HCT116 (cell line): ENCODE results near the gene CCDC177. TPM values are rescaled to one million over a fixed set of nuclear protein-coding genes. Genes with fewer than 3 reads are reported as not detected.

Experiments used
- ATAC-seq: fragments of 200-7000 bp; cut with Tn5 transposase; 2 replicates; pipeline ENCODE4 v1.9.1; 2020; ENCODE audit warnings: mild to moderate bottlenecking, moderate library complexity
- BruUV-seq: library from RNA; stranded (reverse); fragments of 400-500 nt; replicated peaks from 2 replicates; lab custom pipeline; 2021; lab: Mats Ljungman, UMichigan
- CTCF ChIA-PET: fragments of 300-600 bp; sonication (Branson Sonifier 250); formaldehyde crosslinking; loops from one replicate; lab custom pipeline; 2021; ENCODE audit warnings: antibody characterized with exemption; lab: Charles Lee
- POLR2A ChIA-PET: fragments of 300-600, 350-600 bp; sonication (Branson Sonifier 250); formaldehyde crosslinking; loops from one replicate; lab custom pipeline; 2021; ENCODE audit warnings: antibody characterized with exemption; lab: Charles Lee
- RAD21 ChIA-PET, 2 experiments: fragments of 300-600 bp; sonication (Branson Sonifier 250); formaldehyde crosslinking; loops; one replicate each; lab custom pipeline; 2023; ENCODE audit warnings: low total read pairs in 2 of 2; ENCODE audit not compliant: uncharacterized antibody in 2 of 2, unreplicated experiment in 2 of 2, low non-redundant PET in 1 of 2; lab: Charles Lee
- DNase-seq: peaks from one replicate; pipeline ENCODE4 v3.0.0-alpha.2; 2010; ENCODE audit warnings: low read depth, low spot score
- H2AFZ ChIP-seq: fragments of 200-600 bp; shearing (Covaris generic), sonication (generic); 2 replicates; pipeline ENCODE4 v1.6.1; 2017; ENCODE audit warnings: low read depth, mixed run types, mixed read lengths, antibody characterized with exemption, low read length; ENCODE audit not compliant: poor library complexity, severe bottlenecking
- H3K27ac ChIP-seq: 2 replicates; pipeline ENCODE4 v1.5.1; 2012; ENCODE audit warnings: low read depth, low read length
- H3K27me3 ChIP-seq: fragments of 200-600 bp; sonication (generic); 2 replicates; pipeline ENCODE4 v1.6.1; 2016; ENCODE audit warnings: mixed run types, low read length, mixed read lengths; ENCODE audit not compliant: insufficient read depth
- H3K36me3 ChIP-seq, 2 experiments: fragments of 200-500 bp in 1 of 2; fragments of 200-600 bp in 1 of 2; sonication (Bioruptor generic) in 1 of 2; sonication (generic) in 1 of 2; 2 replicates each; pipeline versions ENCODE4 v1.5.1 to v1.6.1; 2014 to 2016; ENCODE audit warnings: low read length in 2 of 2, inconsistent platforms in 1 of 2, mixed read lengths in 1 of 2, mixed run types in 1 of 2; ENCODE audit not compliant: insufficient read depth in 2 of 2, control insufficient read depth in 1 of 2
- H3K4me1 ChIP-seq, 2 experiments: fragments of 200-600 bp in 1 of 2; sonication (generic) in 1 of 2; 2 replicates each; pipeline versions ENCODE4 v1.5.1 to v1.6.1; 2012 to 2017; ENCODE audit warnings: low read length in 2 of 2, inconsistent platforms in 1 of 2, mild to moderate bottlenecking in 1 of 2, mixed read lengths in 1 of 2, mixed run types in 1 of 2, moderate library complexity in 1 of 2; ENCODE audit not compliant: insufficient read depth in 2 of 2, control insufficient read depth in 1 of 2
- H3K4me2 ChIP-seq: fragments of 200-600 bp; sonication (generic); 2 replicates; pipeline ENCODE4 v1.6.1; 2017; ENCODE audit warnings: mixed run types, low read length, mixed read lengths
- H3K4me3 ChIP-seq, 2 experiments: fragments of 200-600 bp in 1 of 2; sonication (generic) in 1 of 2; replicated peaks in 1 of 2; 2 replicates each; pipeline ENCODE4 v1.5.1; 2011 to 2016; ENCODE audit warnings: low read length in 2 of 2, control low read depth in 1 of 2, low read depth in 1 of 2, mild to moderate bottlenecking in 1 of 2, mixed read lengths in 1 of 2, mixed run types in 1 of 2
- H3K79me2 ChIP-seq: fragments of 200-600 bp; sonication (generic); 2 replicates; pipeline ENCODE4 v1.6.1; 2017; ENCODE audit warnings: mild to moderate bottlenecking, mixed run types, low read length, moderate library complexity, mixed read lengths; ENCODE audit not compliant: insufficient read depth
- H3K9ac ChIP-seq: fragments of 200-600 bp; sonication (generic); 2 replicates; pipeline ENCODE4 v1.6.1; 2016; ENCODE audit warnings: low read length, mixed read lengths
- H3K9me2 ChIP-seq: fragments of 200-600 bp; sonication (generic), shearing (Covaris generic); 2 replicates; pipeline ENCODE4 v1.6.1; 2017; ENCODE audit warnings: mixed run types, mild to moderate bottlenecking, moderate library complexity; ENCODE audit not compliant: insufficient read depth
- H3K9me3 ChIP-seq, 2 experiments: fragments of 200-500 bp in 1 of 2; fragments of 200-600 bp in 1 of 2; sonication (Bioruptor generic) in 1 of 2; sonication (generic) in 1 of 2; 2 replicates each; pipeline ENCODE4 v1.6.1; 2014 to 2017; ENCODE audit warnings: low read length in 2 of 2, mixed read lengths in 2 of 2, inconsistent platforms in 1 of 2, low read depth in 1 of 2, mild to moderate bottlenecking in 1 of 2, mixed run types in 1 of 2, moderate library complexity in 1 of 2; ENCODE audit not compliant: control insufficient read depth in 1 of 2, insufficient read depth in 1 of 2
- H4K20me1 ChIP-seq: fragments of 200-600 bp; sonication (generic), shearing (Covaris generic); 2 replicates; pipeline ENCODE4 v1.6.1; 2017; ENCODE audit warnings: mixed run types, mild to moderate bottlenecking, moderate library complexity; ENCODE audit not compliant: insufficient read depth
- EGR1 ChIP-seq: IDR thresholded peaks from 2 replicates; pipeline ENCODE4 v1.6.1; 2012; ENCODE audit warnings: low read depth
- ELF1 ChIP-seq: IDR thresholded peaks from 2 replicates; pipeline ENCODE4 v1.6.1; 2012; ENCODE audit warnings: low read depth, borderline replicate concordance
- EZH2phosphoT487 ChIP-seq: fragments of 200-600 bp; IDR thresholded peaks from 2 replicates; pipeline ENCODE4 v1.6.1; 2018; ENCODE audit warnings: antibody characterized with exemption, borderline replicate concordance
- FOSL1 ChIP-seq: IDR thresholded peaks from 2 replicates; pipeline ENCODE4 v1.6.1; 2012; ENCODE audit warnings: low read depth
- JUND ChIP-seq: IDR thresholded peaks from 2 replicates; pipeline ENCODE4 v1.6.1; 2012
- POLR2AphosphoS5 ChIP-seq: IDR thresholded peaks from 2 replicates; pipeline ENCODE4 v1.6.1; 2011; ENCODE audit warnings: mild to moderate bottlenecking, low read depth, low read length, moderate library complexity
- RAD21 ChIP-seq: IDR thresholded peaks from 2 replicates; pipeline ENCODE4 v1.6.1; 2012; ENCODE audit warnings: low read depth, mild to moderate bottlenecking
- SP1 ChIP-seq: IDR thresholded peaks from 2 replicates; pipeline ENCODE4 v1.6.1; 2012; ENCODE audit warnings: low read depth
- SRF ChIP-seq: IDR thresholded peaks from 2 replicates; pipeline ENCODE4 v1.6.1; 2012; ENCODE audit warnings: low read depth
- TCF7L2 ChIP-seq: IDR thresholded peaks from 2 replicates; pipeline ENCODE4 v1.7.0; 2011; ENCODE audit warnings: borderline replicate concordance, inconsistent platforms; ENCODE audit not compliant: insufficient read depth, insufficient read length; ENCODE audit errors: extremely low read depth
- ZFX ChIP-seq: fragments of 450-650 bp; IDR thresholded peaks from 2 replicates; pipeline ENCODE4 v1.6.1; 2017
- ZNF274 ChIP-seq: fragments of 200-500 bp; sonication (Bioruptor generic); IDR thresholded peaks from 2 replicates; pipeline ENCODE4 v1.6.1; 2014; ENCODE audit warnings: mild to moderate bottlenecking, low read depth, low read length, inconsistent platforms
- intact Hi-C: fragments of 100-400 bp; cut with micrococcal nuclease; formaldehyde crosslinking; loops from 2 replicates; pipeline ENCODE4 v1.10.0; 2022
- total RNA-seq: library from RNA; stranded (reverse); gene quantifications from one replicate; pipeline ENCODE4 v1.2.1, GENCODE V29; 2021; ENCODE audit not compliant: unreplicated experiment
- TF ChIP-seq, protein P1 (sequence below): IDR thresholded peaks from 2 replicates; pipeline ENCODE4 v1.6.1; 2012
- TF ChIP-seq, protein P2 (sequence below): IDR thresholded peaks from 2 replicates; pipeline ENCODE4 v1.6.1; 2012
- TF ChIP-seq, protein P3 (sequence below): IDR thresholded peaks from 2 replicates; pipeline ENCODE4 v1.6.1; 2011; ENCODE audit warnings: mild to moderate bottlenecking, low read length, moderate library complexity; ENCODE audit not compliant: insufficient replicate concordance; ENCODE audit errors: extremely low read depth

CCDC177 gene
- total RNA-seq, 1 experiment from 2014 or later = not detected

DNA sequence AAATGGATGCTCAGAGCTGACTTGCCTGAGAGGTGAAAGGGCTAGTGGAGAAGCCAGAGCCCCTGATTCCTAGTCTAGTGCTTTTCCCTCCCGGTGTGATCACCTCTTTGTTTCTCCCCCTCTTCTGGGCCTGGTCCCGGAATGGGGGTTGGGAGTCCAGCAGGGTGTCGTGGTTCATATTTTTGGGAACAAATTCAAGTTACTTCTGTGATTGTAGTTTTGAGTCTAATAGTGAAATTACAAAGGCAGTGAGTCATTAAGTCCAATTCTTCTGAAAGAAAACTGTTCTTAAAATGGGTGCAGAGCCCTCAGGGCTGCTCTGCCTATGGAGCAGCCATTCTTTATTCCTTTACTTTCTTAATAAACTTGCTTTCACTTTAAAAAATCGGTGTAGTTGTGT lies 44.3 kb upstream of the CCDC177 start:
- Histone ChIP-seq H3K79me2 (no peaks in the 10 kb centered on the region), H3K9me3 (no peaks in the 10 kb centered on the region), H4K20me1 (no peaks in the 10 kb centered on the region), H3K36me3 (no peaks in the 10 kb centered on the region), H3K27ac (no peak overlapping the region), H2AFZ (no peak overlapping the region), H3K9me2 (no peaks in the 10 kb centered on the region), H3K9ac (no peak overlapping the region), H3K4me2 (no peak overlapping the region), H3K4me1 (no peaks in the 10 kb centered on the region), H3K4me3 (no peak overlapping the region), H3K27me3 (no peaks in the 10 kb centered on the region)
- no TSS peak for BruUV-seq
- no peak for DNase-seq
- no peak for TF ChIP-seq RAD21
- no peak for TF ChIP-seq POLR2AphosphoS5
- TF ChIP-seq, protein P1, sequence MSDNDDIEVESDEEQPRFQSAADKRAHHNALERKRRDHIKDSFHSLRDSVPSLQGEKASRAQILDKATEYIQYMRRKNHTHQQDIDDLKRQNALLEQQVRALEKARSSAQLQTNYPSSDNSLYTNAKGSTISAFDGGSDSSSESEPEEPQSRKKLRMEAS = no peak
- no peak for TF ChIP-seq SP1
- TF ChIP-seq, protein P2, sequence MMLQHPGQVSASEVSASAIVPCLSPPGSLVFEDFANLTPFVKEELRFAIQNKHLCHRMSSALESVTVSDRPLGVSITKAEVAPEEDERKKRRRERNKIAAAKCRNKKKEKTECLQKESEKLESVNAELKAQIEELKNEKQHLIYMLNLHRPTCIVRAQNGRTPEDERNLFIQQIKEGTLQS = no peak
- no peak for TF ChIP-seq EGR1
- TF ChIP-seq FOSL1 = no peak
- TF ChIP-seq JUND = no peak
- no peak for TF ChIP-seq ZFX
- POLR2A ChIA-PET = no interaction called here
- intact Hi-C loops = no loop called here
- CTCF ChIA-PET = no interaction called here
- RAD21 ChIA-PET = no interaction called here
- ATAC-seq = no peak

DNA sequence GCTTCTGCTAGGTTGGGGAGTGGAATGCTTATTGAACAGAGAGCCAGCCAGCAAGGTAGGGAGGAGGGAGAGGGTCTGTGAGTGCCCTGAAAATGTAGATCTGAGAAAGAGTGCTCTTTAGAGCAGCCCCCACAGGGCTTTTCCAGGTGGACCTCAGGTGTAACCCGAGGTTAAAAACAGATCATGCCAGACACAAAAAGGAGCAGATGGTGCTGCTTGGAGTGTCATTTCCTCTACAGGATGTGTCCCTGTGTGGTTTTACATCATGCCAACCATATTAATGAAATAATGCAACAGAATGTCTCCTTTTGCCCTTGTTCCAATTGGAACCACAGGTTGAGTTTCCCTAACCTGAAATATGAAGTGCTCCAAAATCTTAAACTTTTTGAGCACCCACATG lies 43.1 kb upstream of the CCDC177 start:
- no peak for DNase-seq
- no peaks in the 10 kb centered on the region for H3K79me2 ChIP-seq
- TF ChIP-seq TCF7L2 = no peak
- TF ChIP-seq, protein P3, sequence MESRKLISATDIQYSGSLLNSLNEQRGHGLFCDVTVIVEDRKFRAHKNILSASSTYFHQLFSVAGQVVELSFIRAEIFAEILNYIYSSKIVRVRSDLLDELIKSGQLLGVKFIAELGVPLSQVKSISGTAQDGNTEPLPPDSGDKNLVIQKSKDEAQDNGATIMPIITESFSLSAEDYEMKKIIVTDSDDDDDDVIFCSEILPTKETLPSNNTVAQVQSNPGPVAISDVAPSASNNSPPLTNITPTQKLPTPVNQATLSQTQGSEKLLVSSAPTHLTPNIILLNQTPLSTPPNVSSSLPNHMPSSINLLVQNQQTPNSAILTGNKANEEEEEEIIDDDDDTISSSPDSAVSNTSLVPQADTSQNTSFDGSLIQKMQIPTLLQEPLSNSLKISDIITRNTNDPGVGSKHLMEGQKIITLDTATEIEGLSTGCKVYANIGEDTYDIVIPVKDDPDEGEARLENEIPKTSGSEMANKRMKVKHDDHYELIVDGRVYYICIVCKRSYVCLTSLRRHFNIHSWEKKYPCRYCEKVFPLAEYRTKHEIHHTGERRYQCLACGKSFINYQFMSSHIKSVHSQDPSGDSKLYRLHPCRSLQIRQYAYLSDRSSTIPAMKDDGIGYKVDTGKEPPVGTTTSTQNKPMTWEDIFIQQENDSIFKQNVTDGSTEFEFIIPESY = no peak
- no peak for TF ChIP-seq ZFX
- no peak for TF ChIP-seq ZNF274
- TF ChIP-seq ELF1 = no peak
- TF ChIP-seq SP1 = no peak
- no peak for TF ChIP-seq SRF
- TF ChIP-seq, protein P2 = no peak
- TF ChIP-seq EZH2phosphoT487 = no peak
- no peak for TF ChIP-seq POLR2AphosphoS5
- no peak for TF ChIP-seq EGR1
- TF ChIP-seq, all 23 proteins: peak for 0
- no peaks in the 10 kb centered on the region for H3K27me3 ChIP-seq
- H3K9ac ChIP-seq = no peak overlapping the region
- no peak overlapping the region for H2AFZ ChIP-seq
- CTCF ChIA-PET = no interaction called here
- BruUV-seq = no TSS peak
- H3K4me3 ChIP-seq = no peak overlapping the region
- no peaks in the 10 kb centered on the region for H3K9me2 ChIP-seq
- intact Hi-C loops = no loop called here
- POLR2A ChIA-PET = no interaction called here
- peaks cover 2 to 6% of the 10 kb centered on the region in 2 experiments; a peak in 3 of 4 replicates for H3K4me1 ChIP-seq
- RAD21 ChIA-PET = no interaction called here
- no peaks in the 10 kb centered on the region for H3K36me3 ChIP-seq
- no peaks in the 10 kb centered on the region for H4K20me1 ChIP-seq
- no peaks in the 10 kb centered on the region for H3K9me3 ChIP-seq
- no peak overlapping the region for H3K4me2 ChIP-seq
- no peak for ATAC-seq
- no peak overlapping the region for H3K27ac ChIP-seq
